ENCODE results near the gene ALDH1A1.

The ALDH1A1 gene

GRCh38 chr9:72894342-72894741 is 58.5 kb downstream of the ALDH1A1 start:
- Histone ChIP-seq H3K4me1 (ENCODE audit: control insufficient read depth in 1 of 2, insufficient read depth in 1 of 2, low read depth in 1 of 2, low read length in 1 of 2) (no peaks in the 10 kb centered on the region), H3K4me3 (ENCODE audit: low read depth in 1 of 2, low read length in 1 of 2) (no peak overlapping the region), H3K9me3 (no peaks in the 10 kb centered on the region), H3K27ac (no peak overlapping the region), H3K36me3 (no peaks in the 10 kb centered on the region), H3K27me3 (no peaks in the 10 kb centered on the region)
- no peak for TF ChIP-seq CTCF (IDR thresholded peaks at IDR 0.05)

- Histone ChIP-seq H3K27me3 (no peaks in the 10 kb centered on the region), H3K27ac (no peak overlapping the region), H3K36me3 (no peaks in the 10 kb centered on the region), H3K9me3 (no peaks in the 10 kb centered on the region), H3K4me3 (ENCODE audit: low read depth in 1 of 2, low read length in 1 of 2) (no peak overlapping the region), H3K4me1 (ENCODE audit: control insufficient read depth in 1 of 2, insufficient read depth in 1 of 2, low read depth in 1 of 2, low read length in 1 of 2) (no peaks in the 10 kb centered on the region)
- no peak for TF ChIP-seq CTCF (IDR thresholded peaks at IDR 0.05)
Measured at GRCh38 chr9:72893437-72893836, 59.4 kb downstream of the ALDH1A1 start.

- no peak for TF ChIP-seq CTCF (IDR thresholded peaks at IDR 0.05)
Measured at GRCh38 chr9:72891043-72891442, 61.8 kb downstream of the ALDH1A1 start.

GRCh38 chr9:72888943-72889342 is 63.9 kb downstream of the ALDH1A1 start:
- H3K27me3 ChIP-seq: no peaks in the 10 kb centered on the region
- H3K4me1 ChIP-seq (ENCODE audit: control insufficient read depth in 1 of 2, insufficient read depth in 1 of 2, low read depth in 1 of 2, low read length in 1 of 2): no peaks in the 10 kb centered on the region
- no peak for TF ChIP-seq CTCF (IDR thresholded peaks at IDR 0.05)
- no peaks in the 10 kb centered on the region for H3K36me3 ChIP-seq
- H3K9me3 ChIP-seq: no peaks in the 10 kb centered on the region
- H3K4me3 ChIP-seq (ENCODE audit: low read depth in 1 of 2, low read length in 1 of 2): no peak overlapping the region
- H3K27ac ChIP-seq: no peak overlapping the region

More at GRCh38 chr9:72891043-72891442, 61.8 kb downstream of the ALDH1A1 start:
- Histone ChIP-seq H3K4me1 (ENCODE audit: control insufficient read depth in 1 of 2, insufficient read depth in 1 of 2, low read depth in 1 of 2, low read length in 1 of 2) (no peaks in the 10 kb centered on the region), H3K27ac (no peak overlapping the region), H3K9me3 (no peaks in the 10 kb centered on the region), H3K27me3 (no peaks in the 10 kb centered on the region), H3K4me3 (ENCODE audit: low read depth in 1 of 2, low read length in 1 of 2) (no peak overlapping the region), H3K36me3 (no peaks in the 10 kb centered on the region)

GRCh38 chr9:72888067-72888466 is 64.8 kb downstream of the ALDH1A1 start:
- H3K4me3 ChIP-seq (ENCODE audit: low read depth in 1 of 2, low read length in 1 of 2): no peak overlapping the region
- H3K9me3 ChIP-seq: no peaks in the 10 kb centered on the region
- no peak overlapping the region for H3K27ac ChIP-seq
- no peaks in the 10 kb centered on the region for H3K4me1 ChIP-seq (ENCODE audit: control insufficient read depth in 1 of 2, insufficient read depth in 1 of 2, low read depth in 1 of 2, low read length in 1 of 2)
- TF ChIP-seq CTCF (IDR thresholded peaks at IDR 0.05): no peak
- no peaks in the 10 kb centered on the region for H3K27me3 ChIP-seq
- no peaks in the 10 kb centered on the region for H3K36me3 ChIP-seq

GRCh38 chr9:72886386-72886785 is 66.5 kb downstream of the ALDH1A1 start:
- Histone ChIP-seq H3K27me3 (no peaks in the 10 kb centered on the region), H3K36me3 (no peaks in the 10 kb centered on the region), H3K27ac (no peak overlapping the region), H3K4me3 (ENCODE audit: low read depth in 1 of 2, low read length in 1 of 2) (no peak overlapping the region), H3K9me3 (no peaks in the 10 kb centered on the region), H3K4me1 (ENCODE audit: control insufficient read depth in 1 of 2, insufficient read depth in 1 of 2, low read depth in 1 of 2, low read length in 1 of 2) (no peaks in the 10 kb centered on the region)
- TF ChIP-seq CTCF (IDR thresholded peaks at IDR 0.05): no peak
